BJ (cell line): Measurements from ENCODE around the gene PHKG2. TPM values are rescaled to one million over a fixed set of nuclear protein-coding genes. Genes with fewer than 3 reads are reported as not detected.

ENCODE experiments used
- CTCF ChIA-PET: fragments of 350-600 bp; formaldehyde crosslinking; extraction: SDS; loops from one replicate; lab custom pipeline; 2021; ENCODE audit warnings: antibody characterized with exemption, inconsistent platforms; lab: Yijun Ruan, JAX
- POLR2A ChIA-PET: fragments of 300-600 bp; sonication (Branson Sonifier 250); formaldehyde crosslinking; extraction: SDS; loops from one replicate; lab custom pipeline; 2021; ENCODE audit warnings: antibody characterized with exemption; lab: Charles Lee
- DNase-seq: peaks from one replicate; pipeline ENCODE4 v3.0.0-alpha.2; 2011; ENCODE audit warnings: low read depth
- H3K27me3 ChIP-seq: 2 replicates; pipeline ENCODE4 v1.6.0; 2011; ENCODE audit warnings: low read length; ENCODE audit not compliant: control insufficient read depth, insufficient read depth
- H3K36me3 ChIP-seq: 2 replicates; pipeline ENCODE4 v1.5.1; 2011; ENCODE audit warnings: low read length; ENCODE audit not compliant: control insufficient read depth, insufficient read depth
- H3K4me3 ChIP-seq: 2 replicates; pipeline ENCODE4 v1.5.1; 2011; ENCODE audit warnings: low read depth, mild to moderate bottlenecking, control low read depth, low read length
- CTCF ChIP-seq: IDR thresholded peaks from 2 replicates; pipeline ENCODE4 v1.5.1; 2011; ENCODE audit warnings: low read depth, mild to moderate bottlenecking, control low read depth, inconsistent platforms, low read length, moderate library complexity; ENCODE audit not compliant: insufficient read depth
- polyA plus RNA-seq: library from polyadenylated mRNA; depleted of rRNA; stranded (reverse); fragments of >200 nt; gene quantifications from 2 replicates; pipeline ENCODE4 v1.2.3, GENCODE V29; 2011

Gene PHKG2
- polyA plus RNA-seq, 1 experiment, result 32.4 TPM

- Histone ChIP-seq H3K4me3 (no peak overlapping the region), H3K27me3 (no peaks in the 10 kb centered on the region), H3K36me3 (peaks cover 46% of the 10 kb centered on the region)
- no peak for DNase-seq
- CTCF ChIA-PET, result interaction anchor here (0.7 kb wide), 1 partner anchor 12 kb away, joined by 3 read pairs; no protein-coding TSS in a partner anchor
- POLR2A ChIA-PET, result no interaction called here
- TF ChIP-seq CTCF, result no peak
Observed at GRCh38 chr16:30722443-30722842, 25.8 kb upstream of the PHKG2 start.

- no peak for DNase-seq
- H3K4me3 ChIP-seq, result no peak overlapping the region
- ChIA-PET POLR2A (no interaction called here), CTCF (no interaction called here)
- H3K27me3 ChIP-seq, result no peaks in the 10 kb centered on the region
- no peak for TF ChIP-seq CTCF
- H3K36me3 ChIP-seq, result peaks cover 44% of the 10 kb centered on the region
Observed at GRCh38 chr16:30722916-30723315, 25.3 kb upstream of the PHKG2 start.

DNA sequence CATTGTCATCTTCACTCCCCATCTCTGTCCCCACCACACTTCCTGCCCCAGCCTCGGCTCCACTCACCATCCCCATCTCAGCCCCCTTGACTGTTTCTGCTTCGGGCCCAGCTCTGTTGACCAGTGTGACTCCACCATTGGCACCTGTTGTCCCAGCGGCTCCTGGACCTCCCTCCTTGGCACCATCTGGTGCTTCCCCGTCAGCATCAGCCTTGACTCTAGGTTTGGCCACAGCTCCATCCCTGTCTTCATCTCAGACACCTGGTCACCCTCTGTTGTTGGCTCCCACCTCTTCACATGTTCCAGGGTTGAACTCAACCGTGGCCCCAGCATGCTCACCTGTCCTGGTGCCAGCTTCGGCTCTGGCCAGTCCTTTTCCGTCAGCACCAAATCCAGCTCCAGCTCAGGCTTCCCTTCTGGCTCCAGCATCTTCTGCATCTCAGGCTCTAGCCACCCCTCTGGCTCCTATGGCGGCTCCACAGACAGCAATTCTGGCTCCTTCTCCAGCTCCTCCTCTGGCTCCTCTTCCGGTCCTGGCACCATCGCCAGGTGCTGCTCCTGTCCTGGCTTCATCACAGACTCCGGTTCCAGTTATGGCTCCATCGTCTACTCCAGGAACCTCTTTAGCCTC is 24.4 kb upstream of the PHKG2 start:
- Histone ChIP-seq H3K27me3 (no peaks in the 10 kb centered on the region), H3K4me3 (no peak overlapping the region), H3K36me3 (peaks cover 43% of the 10 kb centered on the region)
- no peak for DNase-seq
- POLR2A ChIA-PET, result no interaction called here
- TF ChIP-seq CTCF, result no peak
- CTCF ChIA-PET, result interaction anchor here (1.0 to 1.4 kb wide), 2 partner anchors 9 to 30 kb away, joined by 3 read pairs; no protein-coding TSS in a partner anchor

GRCh38 chr16:30724641-30725417 is 23.4 kb upstream of the PHKG2 start:
- CTCF ChIA-PET, result interaction anchor here (1.4 kb wide), 1 partner anchor 31 kb away, joined by 3 read pairs; no protein-coding TSS in a partner anchor
- no peak for DNase-seq
- Histone ChIP-seq H3K27me3 (no peaks in the 10 kb centered on the region), H3K36me3 (peaks cover 46% of the 10 kb centered on the region), H3K4me3 (no peak overlapping the region)
- no peak for TF ChIP-seq CTCF
- POLR2A ChIA-PET, result no interaction called here

DNA sequence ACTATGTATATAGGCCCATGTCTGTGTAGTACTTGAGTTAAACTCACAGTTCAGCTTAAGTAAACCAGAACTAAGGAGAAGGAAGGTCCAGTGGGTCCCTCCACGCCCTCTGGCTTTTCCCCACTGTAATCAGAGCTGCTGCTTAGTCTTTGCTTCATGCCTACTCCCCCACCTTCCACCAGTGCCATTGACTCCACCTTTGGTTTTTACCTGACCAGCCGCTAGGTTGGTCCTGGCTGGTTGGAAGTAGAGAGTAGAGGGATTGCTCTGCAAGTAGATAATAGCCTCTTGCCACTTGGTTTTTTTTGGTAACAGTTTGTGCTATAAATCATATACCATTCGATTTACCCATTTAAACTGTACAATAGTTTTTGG is 22.8 kb upstream of the PHKG2 start:
- Histone ChIP-seq H3K4me3 (no peak overlapping the region), H3K27me3 (no peaks in the 10 kb centered on the region), H3K36me3 (peaks cover 45% of the 10 kb centered on the region)
- TF ChIP-seq CTCF, result no peak
- no peak for DNase-seq
- ChIA-PET CTCF (no interaction called here), POLR2A (no interaction called here)
